Measurements from ENCODE around the gene P3H1.
"Not testable (repeated sequence)": the region's sequence is repeated elsewhere in the genome, so short reads cannot be mapped to it uniquely, and the experiment has no call there.

The P3H1 gene

DNA sequence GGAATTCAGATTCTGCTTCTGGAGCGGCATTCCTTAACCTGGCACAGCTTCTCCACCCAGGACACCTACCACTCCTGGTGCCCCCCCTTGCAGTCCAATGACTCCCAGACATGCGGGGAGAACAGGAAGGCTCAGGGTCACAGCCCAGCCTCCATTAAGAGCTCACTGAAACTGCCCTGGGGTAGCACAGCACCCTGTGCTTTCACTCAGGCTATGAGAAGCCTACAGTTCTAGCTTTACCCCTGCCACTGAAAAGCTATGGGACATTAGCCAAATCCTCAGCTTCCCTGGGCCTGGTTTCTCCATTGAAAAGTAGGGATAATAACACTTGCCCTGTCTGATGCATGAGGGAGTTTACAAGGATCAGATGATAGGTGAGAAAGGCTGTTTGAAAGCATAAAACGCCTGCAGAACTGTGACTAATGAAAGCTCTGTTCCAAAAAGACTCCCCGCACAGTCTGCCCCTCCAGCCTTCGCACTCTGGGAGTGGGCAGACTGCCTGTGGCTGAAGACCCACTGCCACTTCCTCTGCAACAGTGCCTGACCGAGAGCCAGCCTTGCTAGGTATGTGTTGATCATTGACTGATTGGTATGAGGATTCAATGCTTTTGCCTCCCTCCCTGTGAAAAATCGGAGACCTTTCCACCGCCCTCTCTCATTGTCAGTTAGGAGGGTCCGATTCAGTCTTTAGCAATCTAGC is 24.1 kb downstream of the P3H1 start:
- no peak for DNase-seq

DNA sequence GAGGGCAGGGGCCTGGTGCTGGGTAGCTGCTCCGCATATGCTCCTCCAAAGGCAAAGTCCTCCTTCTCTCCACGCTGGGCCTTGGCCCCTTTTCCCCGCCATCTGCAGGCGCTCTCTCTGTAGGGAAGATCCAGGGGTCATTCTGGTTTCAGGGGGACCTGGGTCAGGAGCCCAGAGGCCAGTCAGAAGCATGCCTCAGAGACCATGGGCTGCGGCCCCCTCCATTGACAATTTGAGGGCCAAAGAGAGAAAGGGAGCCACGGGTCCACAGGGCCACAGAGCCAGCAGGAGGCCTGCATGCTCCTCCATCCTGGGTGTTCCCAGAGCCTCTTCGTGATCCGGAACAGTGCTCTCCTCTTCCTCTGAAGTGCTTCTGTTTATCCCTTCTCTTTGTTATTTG is 24.7 kb downstream of the P3H1 start:
- no peak for DNase-seq

DNA sequence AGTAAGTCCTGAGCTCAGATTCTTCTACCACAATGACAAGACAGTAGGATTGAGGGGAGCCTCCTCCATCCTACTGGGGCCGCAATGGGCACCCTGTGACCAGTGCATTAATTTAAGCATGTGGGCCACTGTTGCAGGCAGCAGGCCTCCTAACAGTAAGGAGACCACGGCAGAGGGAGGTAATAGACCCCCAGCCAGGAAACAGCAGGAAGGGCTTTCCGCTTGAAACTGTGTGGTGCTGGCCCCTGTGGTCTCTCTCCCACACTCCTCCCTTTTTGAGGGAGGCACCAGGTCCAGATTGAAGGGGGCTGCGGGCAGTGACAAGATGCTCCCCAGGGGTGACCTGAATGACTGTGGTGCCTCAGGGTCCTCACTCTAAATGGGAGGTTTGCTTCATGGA is 25.1 kb downstream of the P3H1 start:
- DNase-seq = no peak

DNA sequence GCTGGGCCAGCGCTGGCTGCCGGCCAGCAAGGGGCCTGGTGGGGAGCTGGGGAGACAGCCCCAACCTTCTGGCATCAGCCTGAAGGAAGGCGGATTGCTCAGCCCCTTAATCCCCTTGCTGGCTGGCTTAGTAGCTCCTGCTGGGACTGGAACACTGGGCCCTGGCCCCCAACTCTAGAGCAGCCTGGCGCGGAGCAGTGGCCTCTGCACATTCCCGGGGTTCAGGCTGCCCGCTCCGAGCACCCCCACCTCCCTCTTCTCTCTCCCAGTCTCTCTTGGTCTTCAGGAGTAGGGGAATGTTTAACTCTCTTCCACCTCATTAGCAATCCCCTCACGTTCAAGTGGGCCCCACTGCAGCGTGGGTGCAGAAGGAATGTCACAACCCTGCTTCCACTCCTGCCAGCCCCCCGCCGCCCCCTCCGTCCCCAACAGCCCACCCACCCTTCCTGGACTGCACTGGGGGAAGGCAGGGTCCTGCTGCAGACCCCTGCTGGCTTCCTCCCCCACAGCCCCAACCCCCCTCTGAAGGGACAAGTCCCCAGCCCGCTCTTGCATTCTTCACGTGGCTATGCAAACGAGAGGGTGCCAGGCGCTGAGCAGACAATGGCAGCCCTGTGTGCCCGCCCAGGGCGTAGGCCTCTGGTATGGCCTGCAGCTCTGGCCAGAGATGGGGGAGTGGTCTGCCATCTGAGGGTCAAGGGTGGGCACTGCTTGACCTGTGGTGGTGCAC is 25.8 kb downstream of the P3H1 start:
- DNase-seq = no peak

DNA sequence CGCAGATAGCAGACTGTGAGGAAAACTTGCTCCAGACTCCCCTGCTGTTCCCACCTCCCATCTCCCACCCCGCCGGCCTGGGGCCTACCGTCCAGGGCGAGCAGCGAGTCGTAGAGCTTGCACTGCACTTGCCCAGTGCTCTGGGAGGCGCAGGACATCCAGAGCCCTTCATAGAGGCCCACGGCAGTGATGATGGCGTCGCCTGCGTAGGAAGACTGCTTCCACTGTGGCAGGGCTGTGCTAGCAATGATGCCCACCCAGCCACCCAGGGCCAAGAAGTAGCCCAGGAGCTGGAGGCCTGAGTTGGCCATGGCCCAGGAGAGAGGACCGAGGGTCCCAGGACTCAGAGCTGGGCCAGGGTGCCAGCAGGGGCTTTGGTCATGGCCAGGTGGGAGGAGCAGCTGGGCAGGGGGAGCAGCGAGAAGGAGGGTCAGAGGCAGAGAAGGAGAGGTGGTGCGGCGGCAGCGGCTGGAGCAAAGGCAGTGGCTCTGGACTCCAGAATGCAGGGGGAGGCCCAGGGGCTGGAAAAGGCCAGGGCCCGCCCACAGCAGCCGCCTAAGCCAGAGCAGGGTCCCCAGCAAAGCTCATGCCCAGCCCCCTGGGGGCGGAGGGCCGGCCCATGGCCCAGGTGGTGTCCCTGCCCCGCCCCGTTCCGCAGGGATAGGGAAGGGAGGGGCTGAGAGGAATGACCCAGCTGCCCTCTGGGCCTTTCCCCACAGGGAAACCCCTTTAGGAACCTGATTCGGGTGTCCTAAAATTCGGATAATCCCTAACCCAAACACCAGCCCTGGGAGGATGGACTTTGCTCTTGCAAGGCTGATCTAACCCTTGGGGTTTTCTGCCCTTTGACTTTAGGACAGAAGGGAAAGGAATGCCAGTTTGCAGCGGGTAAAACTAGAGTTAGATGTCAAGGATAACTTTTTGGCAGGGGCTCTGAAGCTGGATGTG is 26.8 kb downstream of the P3H1 start, which contains the start of gene CLDN19:
Gene CLDN19 (minus strand): TSS at position 484 of the 948 bp plus-strand sequence. CDS start 173 bp downstream, at position 311.
- no peak for DNase-seq

DNA sequence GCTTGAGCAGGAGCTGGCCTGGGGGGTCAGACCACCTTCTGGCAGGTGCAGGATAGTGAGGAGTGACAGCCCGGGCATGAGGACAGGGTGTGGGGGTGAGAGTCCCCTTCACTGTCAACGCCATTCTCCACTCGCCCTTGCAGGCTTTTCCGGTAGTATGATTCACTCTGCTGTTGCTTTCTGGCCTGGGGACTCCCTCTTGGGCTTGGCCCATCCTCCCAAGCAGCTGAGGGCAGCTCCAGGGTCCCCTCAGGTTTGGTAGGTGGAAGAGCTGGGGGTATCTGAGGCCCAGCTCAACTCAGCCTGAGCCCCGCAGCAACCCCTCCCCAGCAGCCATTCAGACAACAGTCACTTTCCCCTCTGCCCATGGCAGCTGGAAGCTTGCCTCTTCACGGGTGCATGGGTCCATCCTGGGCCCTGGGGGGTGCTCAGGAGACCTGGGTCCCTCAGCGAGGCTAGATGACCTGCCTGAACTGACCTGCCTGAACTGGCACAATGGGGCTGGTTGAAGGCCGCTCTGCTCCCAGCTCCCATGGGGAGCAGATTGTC is 28.1 kb downstream of the P3H1 start:
- no peak for DNase-seq

DNA sequence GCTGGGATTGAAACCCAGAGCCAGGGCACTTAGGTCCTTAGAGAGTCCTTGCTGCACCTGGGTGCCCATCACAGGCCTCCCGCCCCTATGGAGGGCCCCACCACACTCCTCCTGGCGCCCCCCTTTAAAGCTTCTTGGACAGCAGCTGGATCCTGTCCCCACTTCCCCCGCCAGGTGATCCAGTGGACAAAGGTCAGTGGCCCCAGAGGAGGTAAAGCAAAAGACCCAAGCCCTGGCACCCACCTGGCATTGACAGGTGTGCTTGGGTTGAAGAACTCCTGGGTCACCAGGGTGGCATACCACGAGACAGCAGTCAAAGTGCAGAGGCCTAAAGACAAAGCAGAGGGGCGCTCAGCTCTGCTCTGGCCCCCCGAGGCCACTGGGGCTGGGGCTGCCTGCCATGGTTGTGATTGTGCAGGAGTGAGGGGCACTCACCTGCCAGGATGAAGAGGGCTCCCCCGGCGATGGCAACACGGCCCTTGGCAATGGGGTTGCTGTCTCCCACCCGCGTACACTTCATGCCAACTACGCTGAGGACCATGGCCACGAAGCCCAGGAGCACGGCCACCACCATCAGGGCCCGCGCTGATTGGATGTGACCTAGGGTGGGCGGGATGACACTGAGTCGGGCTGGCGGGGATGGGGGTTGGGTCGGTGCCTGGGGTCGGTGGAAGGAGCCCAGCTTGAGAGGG is 28.7 kb downstream of the P3H1 start:
- DNase-seq = no peak

DNA sequence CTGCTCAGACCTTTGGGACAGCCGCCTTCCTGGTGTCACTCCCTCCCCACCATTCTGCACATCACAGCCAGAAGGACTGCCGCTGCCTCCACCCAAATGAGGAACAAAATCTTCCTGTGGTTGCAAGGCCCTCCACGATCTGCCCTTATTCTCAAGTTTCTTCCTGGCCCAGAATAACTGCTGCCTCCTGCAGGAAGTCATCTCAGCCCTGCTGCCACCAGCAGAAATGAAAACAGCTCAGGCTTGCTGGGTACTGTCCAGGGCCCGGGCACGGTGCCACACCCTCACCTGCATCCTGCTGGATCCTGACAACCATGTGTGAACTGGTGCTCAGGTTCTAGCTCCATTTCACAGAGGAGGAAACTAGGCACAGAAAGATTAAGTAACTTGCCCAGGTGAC is 29.6 kb downstream of the P3H1 start:
- DNase-seq = no peak

DNA sequence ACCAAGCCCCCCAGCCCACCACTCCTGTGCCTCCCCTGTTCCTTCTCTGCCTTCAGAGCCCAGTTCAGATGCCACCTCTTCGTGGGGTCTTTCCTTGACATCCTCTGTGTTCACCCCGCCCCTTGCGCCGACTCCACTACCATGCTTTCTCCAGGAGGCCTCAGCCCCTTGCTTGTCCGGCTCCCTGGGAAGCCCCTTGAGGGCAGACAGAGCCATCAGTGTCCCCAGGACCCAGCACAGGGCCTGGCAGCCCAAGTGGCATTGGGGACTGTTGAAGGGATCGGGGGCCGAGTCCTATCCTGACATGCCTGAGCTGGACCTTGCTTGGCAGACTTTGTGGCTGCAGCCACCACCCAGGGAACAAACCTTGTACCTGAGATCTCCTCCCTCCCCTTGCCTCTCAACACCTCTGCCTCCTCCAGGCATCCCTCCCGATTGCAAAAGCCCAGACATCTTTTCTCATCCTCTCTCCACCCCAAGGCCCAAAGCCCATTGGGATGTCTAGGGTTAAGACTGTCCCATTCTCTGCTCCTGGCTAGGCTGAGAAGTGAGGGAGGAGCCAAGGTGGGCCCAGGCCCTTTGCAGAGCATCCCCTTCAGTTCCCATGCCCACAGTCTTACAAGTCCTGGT is 30.1 kb downstream of the P3H1 start:
- no peak for DNase-seq

DNA sequence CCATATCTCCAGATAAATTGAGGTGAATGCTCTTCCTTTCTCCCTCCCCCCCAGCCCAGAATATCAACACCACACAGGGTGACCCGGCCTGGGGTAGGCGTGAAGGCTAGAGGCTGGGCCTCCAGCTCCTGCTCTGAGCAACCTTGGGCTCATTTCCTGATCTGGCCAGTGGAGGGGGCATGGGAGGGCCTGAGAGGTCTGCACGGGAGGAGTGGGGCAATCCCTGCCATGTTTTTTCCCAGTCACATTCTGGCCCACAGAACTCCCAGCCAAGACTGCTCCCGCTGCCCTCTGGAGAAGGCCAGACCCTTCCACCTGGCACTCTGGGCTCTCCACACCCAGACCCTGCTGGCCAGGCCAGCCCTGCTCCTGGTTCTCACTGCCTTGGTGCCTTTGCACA is 30.7 kb downstream of the P3H1 start:
- no peak for DNase-seq

DNA sequence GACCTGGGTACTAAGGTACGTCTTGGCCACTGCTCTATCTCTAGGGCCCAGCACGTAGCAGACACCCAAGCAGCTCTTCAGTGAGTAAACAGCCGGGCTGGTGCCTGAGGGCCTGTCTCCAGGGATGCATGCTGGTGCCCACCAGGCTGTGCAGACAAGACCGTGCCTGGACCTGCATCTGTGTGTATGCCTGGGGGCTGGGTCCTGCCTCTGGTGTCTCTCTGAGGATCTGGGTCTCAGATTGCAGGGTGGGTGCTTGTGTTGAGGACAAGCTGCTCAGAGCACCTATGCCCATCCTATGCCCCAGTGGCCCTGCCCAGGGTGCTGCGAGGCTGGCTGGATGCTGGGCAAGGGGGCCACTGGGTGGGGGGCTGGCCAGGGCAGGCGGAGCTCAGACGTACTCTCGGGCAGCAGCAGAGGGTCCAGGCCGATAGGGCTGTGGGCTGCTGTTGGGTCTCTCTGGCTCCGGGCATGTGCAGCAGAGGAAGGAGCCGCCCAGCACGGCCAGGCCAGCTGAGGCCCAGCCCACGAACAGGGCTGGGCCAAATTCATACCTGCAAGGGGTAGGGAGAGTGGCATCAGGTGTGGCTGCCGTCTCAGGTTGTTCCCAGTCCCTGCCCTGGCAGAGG is 31.2 kb downstream of the P3H1 start:
- DNase-seq = no peak

DNA sequence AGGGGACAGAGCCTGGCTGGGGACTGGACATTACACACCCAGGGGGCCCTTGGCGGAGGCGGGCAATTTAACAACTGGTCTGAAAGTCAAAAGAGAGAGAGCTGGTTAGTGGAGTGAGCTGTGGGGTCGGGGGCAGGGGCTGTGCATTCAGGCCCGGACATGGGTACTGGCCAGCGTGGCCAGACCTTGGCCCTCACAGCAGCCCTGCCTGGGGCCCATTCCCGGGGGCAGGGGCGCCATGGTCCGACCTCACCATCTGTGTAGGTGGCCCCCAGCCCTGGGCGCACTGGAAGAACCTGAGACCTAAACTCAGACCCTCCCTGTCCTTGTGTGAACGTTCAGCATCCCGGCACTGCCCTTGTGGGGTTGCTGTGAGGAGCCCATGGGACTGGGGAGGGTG is 31.8 kb downstream of the P3H1 start:
- no peak for DNase-seq

DNA sequence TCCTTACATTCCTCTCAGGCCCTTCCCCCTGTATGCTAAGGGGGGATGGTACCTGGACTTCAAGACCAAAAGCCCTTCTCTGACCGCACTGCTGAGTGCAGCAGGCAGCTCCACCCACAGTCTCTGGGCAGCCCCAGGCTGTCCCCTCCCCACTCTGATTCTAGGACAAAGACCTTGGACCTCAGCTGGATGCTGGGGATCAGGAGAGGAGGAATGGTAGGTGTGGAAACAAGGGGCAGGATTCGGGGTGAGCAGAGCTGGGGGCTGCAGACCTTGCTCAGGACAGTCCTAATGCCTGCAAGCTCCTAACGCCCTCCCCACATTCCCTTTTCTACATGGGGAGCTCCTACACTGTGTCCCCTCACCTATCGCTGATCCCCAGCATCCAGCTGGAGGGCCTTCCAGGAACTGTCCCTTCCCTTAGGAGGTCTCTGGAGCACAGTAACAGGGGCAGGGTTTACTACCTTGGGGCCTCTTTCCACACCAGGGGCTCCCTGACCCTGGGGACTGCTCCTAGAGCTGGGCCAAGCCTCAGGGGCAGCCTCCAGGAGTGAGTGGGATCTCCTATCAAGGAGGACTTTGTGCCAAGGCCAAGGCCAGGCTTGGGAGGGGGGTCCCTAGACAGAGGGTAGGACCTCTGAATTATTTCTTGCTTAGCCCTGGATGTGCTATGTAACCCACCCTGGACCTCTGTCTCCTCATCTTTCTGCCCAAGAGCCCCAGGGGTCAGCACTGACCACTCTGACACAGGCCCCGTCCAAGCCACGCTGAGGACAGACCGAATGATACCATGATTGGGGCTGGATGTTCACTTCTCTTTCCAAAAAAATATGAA is 32.4 kb downstream of the P3H1 start:
- no peak for DNase-seq

DNA sequence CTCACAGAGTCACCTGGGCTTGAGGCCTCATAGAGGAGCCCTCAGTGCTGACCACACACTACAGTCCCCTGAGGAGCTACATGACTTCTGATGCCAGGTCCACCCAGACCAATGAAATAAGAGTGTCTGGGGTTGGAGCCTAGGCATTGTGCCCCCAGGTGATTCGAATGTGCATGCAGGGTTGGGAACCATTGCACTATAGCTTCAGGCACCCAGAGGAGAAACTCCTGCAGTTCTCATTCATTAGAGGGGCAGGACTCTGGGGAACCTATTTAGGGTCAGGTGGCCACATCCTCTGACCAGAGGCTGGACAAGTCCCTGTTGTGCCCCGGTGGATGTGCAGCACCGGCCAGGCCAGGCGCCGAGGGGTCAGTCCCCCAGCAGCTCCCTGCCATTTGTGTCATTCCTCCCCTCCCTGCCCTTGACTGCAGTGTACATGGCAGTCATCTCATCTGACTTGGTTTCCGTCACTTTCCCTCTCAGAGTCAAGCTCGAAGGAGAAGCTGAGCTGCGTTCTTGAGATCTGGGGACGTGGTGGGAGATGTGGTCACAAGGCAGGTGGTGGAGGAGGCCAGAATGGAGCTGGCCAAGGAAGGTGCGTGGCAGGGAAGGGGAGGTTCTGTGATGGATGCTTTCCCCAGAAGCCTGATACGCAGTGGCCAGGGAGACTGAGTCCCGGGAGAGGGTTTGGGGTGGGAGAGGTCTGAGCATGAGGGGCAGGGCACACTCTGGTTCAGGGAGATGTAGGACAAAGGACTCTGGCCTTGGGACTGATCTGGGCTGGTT is 33.2 kb downstream of the P3H1 start:
- DNase-seq = no peak

DNA sequence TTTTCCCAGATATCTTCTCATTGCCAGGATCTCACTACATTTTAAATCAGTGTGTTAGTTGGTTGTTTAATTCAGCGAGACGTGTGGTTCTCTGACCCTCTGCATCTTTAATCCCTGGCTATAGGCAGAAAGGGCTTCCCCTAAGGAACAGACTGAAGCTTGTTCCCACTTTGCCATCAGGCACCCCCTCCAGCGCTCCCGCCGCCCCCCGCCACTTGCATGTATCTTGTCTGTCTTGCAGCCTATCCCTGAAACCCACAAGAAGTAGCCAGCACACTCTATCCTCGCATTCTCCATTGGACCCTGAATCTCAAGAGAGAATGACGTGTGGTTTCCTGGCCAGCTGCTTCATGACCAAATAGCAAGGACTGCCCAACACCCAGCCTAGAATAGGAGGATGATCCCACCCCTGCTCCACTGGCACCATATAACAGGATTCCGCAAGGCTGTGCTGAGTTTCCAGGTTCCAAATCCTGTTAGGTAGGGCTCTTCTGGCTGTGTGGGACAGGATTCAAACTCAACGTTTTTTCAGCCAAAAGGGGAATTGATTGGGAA is 34.6 kb downstream of the P3H1 start:
- no peak for DNase-seq

DNA sequence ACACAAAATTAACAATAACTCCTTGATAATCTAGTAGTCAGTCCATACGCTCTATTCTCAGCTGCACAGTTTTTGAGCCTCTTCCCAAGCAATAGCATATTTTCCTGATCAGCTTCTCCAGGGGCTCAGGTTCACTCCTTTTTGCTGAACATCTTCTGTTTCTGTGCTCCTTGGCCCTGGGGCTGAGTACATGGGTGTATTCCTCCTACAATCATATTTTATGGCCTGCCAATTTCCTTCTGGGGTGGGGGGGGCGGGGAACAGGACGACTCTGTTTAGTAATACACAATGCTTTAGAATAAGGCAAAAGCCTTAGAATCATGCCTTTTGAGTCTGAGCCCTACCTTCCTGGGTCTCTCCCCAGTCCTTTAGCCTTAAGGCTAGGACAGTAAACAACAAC is 35.2 kb downstream of the P3H1 start:
- DNase-seq = no peak

DNA sequence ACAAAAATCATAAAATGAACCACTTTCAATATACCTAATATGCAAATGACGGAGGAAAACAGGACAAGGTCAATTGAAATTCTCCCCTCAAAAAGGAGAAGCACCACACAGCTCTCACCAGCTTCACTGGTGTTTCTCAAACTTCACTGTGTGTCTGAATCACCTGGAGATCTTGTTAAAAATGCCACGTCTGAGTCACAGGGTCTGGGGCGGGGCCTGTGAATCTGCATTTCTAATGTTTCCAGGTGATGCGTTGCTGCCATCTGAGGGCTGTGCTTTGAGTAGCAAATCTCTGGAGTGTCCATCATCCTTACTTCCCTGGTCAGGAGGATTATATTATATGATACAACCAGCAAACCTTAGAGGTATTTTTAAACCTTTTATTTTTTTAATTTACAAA is 35.8 kb downstream of the P3H1 start:
- peak; percentile 22 for DNase-seq

DNA sequence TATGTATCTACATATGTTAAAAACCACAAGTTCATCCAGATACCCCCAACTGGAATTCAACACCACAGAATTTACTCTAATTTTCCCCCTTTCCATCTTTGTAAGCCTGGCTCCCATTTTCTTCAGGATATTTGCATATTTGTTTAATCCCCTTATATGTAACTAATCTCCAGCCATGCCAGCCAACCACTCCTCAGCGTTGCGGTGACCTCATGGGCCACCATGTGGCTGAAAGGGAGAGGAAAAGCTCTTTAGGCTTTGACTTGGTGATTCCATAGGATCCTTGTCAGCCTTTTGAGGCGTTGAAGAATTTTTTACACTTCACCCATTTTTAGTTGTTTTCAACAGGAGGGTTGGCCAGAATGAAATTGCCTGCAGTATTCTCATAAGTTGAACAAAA is 36.8 kb downstream of the P3H1 start:
- no peak for DNase-seq

DNA sequence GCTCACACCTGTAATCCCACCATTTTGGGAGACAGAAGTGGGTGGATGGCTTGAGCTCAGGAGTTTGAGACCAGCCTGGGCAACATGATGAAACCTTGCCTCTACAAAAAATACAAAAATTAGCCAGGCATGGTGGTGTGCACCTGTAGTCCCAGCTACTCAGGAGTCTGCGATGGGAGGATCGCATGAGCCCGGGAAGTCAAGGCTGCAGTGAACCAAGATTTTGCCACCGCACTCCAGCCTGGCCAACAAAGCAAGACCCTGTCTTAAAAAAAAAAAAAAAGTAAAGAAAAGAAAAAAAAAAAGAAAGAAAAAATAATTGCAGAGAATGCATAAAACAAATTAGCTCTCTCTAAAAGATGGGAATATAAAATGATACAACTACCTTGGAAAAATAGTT is 41.0 kb downstream of the P3H1 start:
- DNase-seq = not testable (repeated sequence)
